GM18499 (cell line): ENCODE data around the gene RAD51B.
"Not testable (repeated sequence)": the region's sequence is repeated elsewhere in the genome, so short reads cannot be mapped to it uniquely, and the experiment has no call there.

Source experiments
- ATAC-seq: cut with Tn5 transposase; IDR thresholded peaks from one replicate; pipeline ENCODE4 v1.9.1; 2021; ENCODE audit warnings: moderate number of reproducible peaks; ENCODE audit not compliant: insufficient read depth, unreplicated experiment

The RAD51B gene

GRCh38 chr14:68762953-68763764 lies 943.6 kb downstream of the RAD51B start:
- no peak for ATAC-seq

- ATAC-seq: not testable (repeated sequence)
Measured at GRCh38 chr14:68763843-68764242, 944.3 kb downstream of the RAD51B start.

- ATAC-seq: no peak
Measured at GRCh38 chr14:68766299-68767247, 947.0 kb downstream of the RAD51B start.

DNA sequence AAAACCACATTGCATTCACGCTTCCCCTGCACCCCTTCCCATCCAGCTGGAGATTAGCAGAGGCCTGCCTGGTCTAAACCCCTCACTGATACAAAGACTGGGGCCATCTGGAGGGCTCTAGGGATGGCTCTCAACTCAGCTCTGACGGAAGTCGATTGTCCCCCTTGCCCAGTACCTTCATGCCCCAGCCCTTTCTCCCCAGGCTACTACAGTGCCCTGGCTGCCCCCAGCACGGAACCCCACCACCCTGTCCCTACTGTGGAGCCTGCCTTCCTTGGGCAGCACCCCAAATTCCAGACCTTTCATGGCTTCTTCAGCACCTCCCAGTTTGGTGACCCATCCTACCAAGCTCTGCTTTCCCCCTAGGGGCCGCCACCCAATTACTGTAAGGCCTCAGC lies 947.7 kb downstream of the RAD51B start:
- ATAC-seq: no peak

DNA sequence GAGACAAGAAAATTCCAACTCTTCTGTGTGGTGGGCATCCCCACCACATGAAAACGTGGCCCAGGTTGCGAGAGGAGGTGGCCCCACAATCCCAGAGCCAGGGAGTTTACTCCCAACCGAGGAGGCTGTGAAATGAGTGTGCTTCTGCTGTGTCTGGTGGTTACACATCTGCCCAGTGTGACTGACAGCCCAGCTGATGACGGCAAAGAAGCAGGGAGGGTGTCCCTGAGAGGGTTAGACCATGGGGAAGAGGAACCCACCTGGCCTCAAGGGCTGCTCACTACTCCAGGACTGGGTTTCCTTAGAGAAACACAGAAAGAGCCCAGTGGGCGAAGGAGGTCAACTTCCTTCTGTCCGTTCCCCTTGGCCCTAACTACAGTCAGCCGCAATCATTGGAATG lies 948.7 kb downstream of the RAD51B start:
- ATAC-seq: no peak

DNA sequence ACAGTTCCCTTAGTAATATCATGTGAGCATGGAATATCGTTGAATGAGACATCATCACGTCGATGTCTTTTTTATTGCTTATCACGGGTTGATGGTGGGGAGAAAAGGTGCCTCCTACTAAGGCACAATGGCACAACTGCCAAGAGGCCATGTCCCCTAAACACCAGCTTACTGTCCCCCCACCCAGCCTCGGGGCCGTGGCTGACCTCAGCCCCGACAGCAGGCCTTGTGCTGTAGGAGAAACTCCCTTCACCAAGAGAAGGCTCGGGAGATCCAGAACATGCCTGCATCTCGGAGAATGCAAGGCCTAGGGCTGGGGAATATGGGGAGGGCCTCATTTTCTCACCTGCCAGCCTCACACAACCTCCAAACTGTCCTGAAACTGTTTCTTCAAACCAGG lies 950.5 kb downstream of the RAD51B start:
- no peak for ATAC-seq

DNA sequence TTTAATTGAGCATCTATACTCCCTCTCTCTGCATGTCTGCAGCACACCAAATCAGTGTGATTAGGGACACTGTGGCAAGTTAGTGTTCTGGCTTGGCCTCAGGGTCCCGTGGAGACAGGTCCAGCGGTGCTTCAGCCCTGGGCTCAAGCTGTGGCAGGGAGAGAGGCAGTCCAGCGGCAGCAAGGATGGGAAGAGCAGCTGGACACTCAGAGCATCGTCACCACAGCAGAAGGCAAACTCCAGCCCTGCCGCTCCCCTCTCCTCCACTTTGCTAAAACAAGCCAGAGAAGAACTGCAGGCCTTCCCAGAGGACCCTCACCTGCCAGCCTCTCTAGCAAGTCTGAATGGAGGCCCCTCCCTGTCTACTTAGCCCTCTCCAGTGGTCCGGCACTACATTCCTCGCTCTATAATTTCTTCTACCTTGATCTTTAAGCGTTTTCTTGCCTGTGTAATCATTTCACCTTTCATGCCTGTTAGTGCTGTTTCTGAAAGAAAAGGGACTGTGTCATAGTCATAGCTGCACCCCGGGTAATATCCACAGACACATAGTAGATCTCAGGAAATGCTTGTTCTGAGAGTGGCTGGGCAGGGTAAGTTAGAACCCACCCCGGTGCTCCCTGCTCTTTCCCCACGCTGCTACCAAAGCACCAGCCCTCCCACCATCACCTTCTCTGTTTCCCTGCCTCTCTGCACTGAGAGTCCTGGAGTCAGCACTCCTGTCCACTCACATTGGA lies 951.1 kb downstream of the RAD51B start:
- no peak for ATAC-seq

- ATAC-seq: no peak
Measured at GRCh38 chr14:68771631-68772030, 952.1 kb downstream of the RAD51B start.

DNA sequence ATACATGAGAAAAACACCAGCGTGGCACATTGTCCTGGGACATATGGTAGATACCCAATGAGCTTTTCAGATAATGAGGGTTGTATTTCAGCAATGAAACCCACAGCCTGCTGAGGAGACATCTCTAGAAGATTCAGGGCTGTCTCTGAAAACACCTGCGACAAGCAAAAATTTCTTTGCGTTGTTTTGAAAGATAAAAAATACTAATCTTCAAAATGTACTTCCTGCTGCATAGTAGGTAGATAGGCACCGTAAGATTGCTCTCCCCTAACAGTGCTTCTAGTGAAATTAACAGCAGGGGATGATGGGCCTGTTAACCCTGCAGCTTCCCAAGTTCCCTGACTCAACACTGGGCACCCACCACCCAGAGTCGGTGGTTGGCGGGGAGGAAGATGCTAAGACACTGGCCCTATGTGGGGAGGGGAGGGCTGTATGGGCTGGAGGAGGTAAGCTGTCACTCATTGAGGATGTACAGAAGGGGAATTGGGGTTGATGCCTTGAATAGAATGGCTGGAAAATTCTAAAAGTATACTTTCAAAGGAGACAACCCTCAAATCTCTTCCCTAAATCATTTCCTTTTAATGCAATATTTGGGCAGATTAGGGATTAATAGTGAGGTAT lies 953.3 kb downstream of the RAD51B start:
- ATAC-seq: no peak

DNA sequence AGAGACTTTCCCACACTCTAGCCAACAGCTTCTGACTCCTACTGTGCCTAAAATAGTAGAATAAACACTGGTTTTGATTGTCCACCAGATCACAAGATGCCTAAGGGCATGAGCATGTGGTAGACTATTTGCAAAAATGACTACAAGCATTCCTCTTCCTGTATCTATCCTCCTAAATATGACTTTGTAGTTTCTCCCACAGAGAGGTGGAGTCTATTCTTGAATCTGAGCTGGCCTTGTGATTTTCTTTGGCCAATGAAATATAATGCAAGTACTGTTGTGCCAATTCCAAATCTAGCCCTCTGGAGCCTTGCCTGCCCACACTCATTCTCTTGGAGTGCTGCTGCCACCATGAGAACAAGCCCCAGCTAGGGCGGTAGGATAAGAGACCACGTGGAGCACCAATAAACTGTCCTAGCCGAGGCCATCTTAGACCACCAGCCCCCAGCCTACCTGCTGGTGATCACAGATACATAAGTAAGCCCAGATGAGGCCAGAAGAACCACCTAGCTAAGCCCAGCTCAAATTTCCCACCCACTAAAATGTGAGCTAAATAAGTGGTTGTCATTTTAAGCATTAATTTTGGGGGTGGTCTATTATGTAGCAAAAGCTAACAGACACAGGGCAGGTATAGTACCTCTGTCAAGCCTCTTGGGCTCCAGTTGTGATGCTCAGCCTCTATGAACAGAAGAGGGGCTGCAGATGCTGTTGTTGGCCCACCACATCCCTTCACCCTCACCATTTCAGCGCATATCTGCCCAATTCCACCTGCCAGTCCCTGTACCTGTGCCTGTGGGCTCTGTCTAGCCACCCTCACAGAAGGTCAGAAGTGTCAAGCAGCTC lies 955.4 kb downstream of the RAD51B start:
- no peak for ATAC-seq

DNA sequence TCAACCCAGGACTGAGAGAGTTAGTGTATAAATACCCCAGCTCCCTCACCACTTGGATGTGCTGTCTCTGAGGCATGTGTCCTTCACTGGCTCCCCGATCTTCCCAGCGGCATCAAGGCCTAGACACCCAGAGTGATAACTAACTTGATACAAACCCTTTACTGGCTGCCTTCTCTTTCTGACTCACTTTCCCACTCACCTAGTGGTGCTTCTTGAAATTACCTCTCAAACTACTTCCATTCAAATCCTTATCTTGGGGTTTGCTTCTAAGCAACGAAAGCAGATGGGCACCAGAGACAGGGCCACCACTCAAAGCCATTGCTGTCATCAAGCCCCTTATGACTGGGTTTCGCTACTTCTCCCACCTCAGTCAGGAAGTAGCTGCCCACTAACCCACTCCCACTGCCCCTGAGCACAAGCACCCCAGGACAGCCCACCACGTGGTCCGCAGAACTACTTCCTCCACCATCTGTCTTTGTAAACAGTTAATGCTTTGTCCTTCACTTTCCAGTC lies 956.1 kb downstream of the RAD51B start:
- no peak for ATAC-seq

GRCh38 chr14:68777644-68778043 lies 958.1 kb downstream of the RAD51B start:
- ATAC-seq: no peak
